Tibial nerve (tissue), 4 donors: ENCODE measurements around the gene PIK3AP1.

ENCODE experiments used
- CTCF ChIP-seq, 5 experiments: fragments of 200-600 bp in 3 of 5; fragments of 450-650 bp in 2 of 5; sonication (generic) in 3 of 5; IDR thresholded peaks; one replicate each; pipeline ENCODE4 v1.5.1; 2016 to 2019; ENCODE audit warnings: antibody characterized with exemption in 5 of 5, mild to moderate bottlenecking in 3 of 5, moderate library complexity in 2 of 5
- EP300 ChIP-seq, 2 donors: sonication (generic); formaldehyde crosslinking; IDR thresholded peaks; one replicate each; pipeline ENCODE4 v1.6.1; 2017; ENCODE audit warnings: antibody characterized with exemption in 2 of 2, mild to moderate bottlenecking in 1 of 2
- POLR2A ChIP-seq, 2 donors: fragments of 450-650 bp; IDR thresholded peaks; one replicate each; pipeline ENCODE4 v1.6.1; 2017; ENCODE audit warnings: antibody characterized with exemption in 2 of 2, mild to moderate bottlenecking in 2 of 2, moderate library complexity in 2 of 2

GRCh38 chr10:96591946-96592345, 128.4 kb downstream of the PIK3AP1 start:
- no peak for TF ChIP-seq CTCF (IDR thresholded peaks at IDR 0.05)
- TF ChIP-seq EP300 (IDR thresholded peaks at IDR 0.05), result no peak
- no peak for TF ChIP-seq POLR2A (IDR thresholded peaks at IDR 0.05)
